Astrocyte (in vitro differentiated cells and primary cell): ENCODE data around the gene KDR.

Experiments
- CTCF ChIP-seq: IDR thresholded peaks from 2 replicates; pipeline ENCODE4 v1.5.1; 2011; ENCODE audit warnings: low read depth, mild to moderate bottlenecking, inconsistent platforms, low read length, moderate library complexity; ENCODE audit not compliant: insufficient read depth
- EZH2 ChIP-seq: IDR thresholded peaks from 2 replicates; pipeline ENCODE4 v1.6.1; 2012; ENCODE audit warnings: mild to moderate bottlenecking, low read length, inconsistent platforms; ENCODE audit not compliant: insufficient read depth

GRCh38 chr4:55087009-55087912, 38.1 kb downstream of the KDR start:
- TF ChIP-seq EZH2 (no peak), CTCF (no peak)
